ENCODE data around the gene TSPY10. TPM values are rescaled to one million over a fixed set of nuclear protein-coding genes. Genes with fewer than 3 reads are reported as not detected.
"Not testable (repeated sequence)": the region's sequence is repeated elsewhere in the genome, so short reads cannot be mapped to it uniquely, and the experiment has no call there.

Gene TSPY10
- not detected in 2 replicates for total RNA-seq (2014; rRNA removed)
- not detected for polyA plus RNA-seq (2012)

GRCh38 chrY:9527580-9527979 lies at the start of gene TSPY10:
TSPY10 (plus strand) TSS chrY:9527880; CDS start chrY:9527926, 46 bp downstream.
- DNase-seq (ENCODE audit: low read depth): not testable (repeated sequence)

GRCh38 chrY:9486967-9487366 lies 40.7 kb upstream of the TSPY10 start, which contains the start of gene TSPY9:
TSPY9 (plus strand) TSS chrY:9487267; CDS start chrY:9487313, 46 bp downstream.
- not testable (repeated sequence) for DNase-seq (ENCODE audit: low read depth)

- not testable (repeated sequence) for DNase-seq (ENCODE audit: low read depth)
Measured at GRCh38 chrY:9504396-9504795, 23.3 kb upstream of the TSPY10 start.

- not testable (repeated sequence) for DNase-seq (ENCODE audit: low read depth)
Measured at GRCh38 chrY:9516287-9516686, 11.4 kb upstream of the TSPY10 start.

Other genes with a start within 250 kb of the TSPY10 start
- gene TSPY4, start 190.4 kb upstream of the TSPY10 start, total RNA-seq (2014; rRNA removed): not detected in 2 replicates
- gene TSPY8, start 170.1 kb upstream of the TSPY10 start, total RNA-seq (2014; rRNA removed): not detected in 2 replicates
- gene TSPY3, start 129.5 kb upstream of the TSPY10 start, total RNA-seq (2014; rRNA removed): not detected in 2 replicates
- gene TSPY1, start 60.9 kb upstream of the TSPY10 start, total RNA-seq (2014; rRNA removed): not detected in 2 replicates
- gene TSPY9, start 40.6 kb upstream of the TSPY10 start, total RNA-seq (2014; rRNA removed): not detected in 2 replicates

Data from LHCN-M2 (cell line).